Measurements from ENCODE around the gene EFEMP2. TPM values are rescaled to one million over a fixed set of nuclear protein-coding genes. Genes with fewer than 3 reads are reported as not detected.

The EFEMP2 gene
- total and polyA plus RNA-seq, 2 donors (not counting 1 experiment from before 2014, with no cell fraction given): 74.0 to 161 TPM

DNA sequence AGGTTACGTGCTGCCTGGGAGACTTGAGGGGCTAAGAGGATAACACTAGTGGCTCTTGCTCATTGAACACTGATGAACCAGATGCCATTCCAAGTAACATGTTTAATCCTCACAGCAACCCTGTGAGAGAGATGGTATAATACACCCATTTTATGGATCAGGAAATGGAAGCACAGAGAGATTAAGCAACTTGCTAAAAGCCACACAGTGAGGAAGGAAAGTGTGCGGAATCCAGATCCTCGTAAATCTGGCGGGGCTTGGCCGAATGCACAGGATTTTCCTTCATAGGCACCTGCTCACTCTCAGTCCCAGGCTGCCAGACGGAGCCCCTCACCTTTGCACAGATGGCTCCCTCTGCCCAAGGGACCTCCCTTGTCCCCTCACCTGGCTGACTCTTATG lies 35.3 kb upstream of the EFEMP2 start:
- no peak for DNase-seq (ENCODE audit: low read depth in 2 of 2)
- Histone ChIP-seq H3K4me3 (replicated peaks in 1 of 4; ENCODE audit: control extremely low read depth in 1 of 4, insufficient read depth in 1 of 4, low read depth in 3 of 4, low read length in 4 of 4) (no peak overlapping the region), H3K79me2 (ENCODE audit: control insufficient read depth, insufficient read depth, low read length) (peaks cover 3% of the 10 kb centered on the region), H3K36me3 (ENCODE audit: control insufficient read depth, insufficient read depth, low read length) (no peaks in the 10 kb centered on the region), H3K9me3 (ENCODE audit: control insufficient read depth, insufficient read depth, low read depth, low read length) (no peaks in the 10 kb centered on the region), H3K27ac (ENCODE audit: insufficient read depth, low read length) (no peak overlapping the region), H3K9ac (ENCODE audit: insufficient read depth, low read length) (no peak overlapping the region), H4K20me1 (ENCODE audit: control insufficient read depth, extremely low read depth, insufficient read depth, low read length) (no peaks in the 10 kb centered on the region), H3K4me2 (ENCODE audit: extremely low read depth, insufficient read depth, low read length) (no peak overlapping the region), H2AFZ (ENCODE audit: low read length) (no peak overlapping the region), H3K27me3 (ENCODE audit: control insufficient read depth, insufficient read depth, low read length) (no peaks in the 10 kb centered on the region), H3K4me1 (ENCODE audit: control insufficient read depth, extremely low read depth, insufficient read depth, low read length) (peaks cover 33% of the 10 kb centered on the region)
- TF ChIP-seq, protein P1, sequence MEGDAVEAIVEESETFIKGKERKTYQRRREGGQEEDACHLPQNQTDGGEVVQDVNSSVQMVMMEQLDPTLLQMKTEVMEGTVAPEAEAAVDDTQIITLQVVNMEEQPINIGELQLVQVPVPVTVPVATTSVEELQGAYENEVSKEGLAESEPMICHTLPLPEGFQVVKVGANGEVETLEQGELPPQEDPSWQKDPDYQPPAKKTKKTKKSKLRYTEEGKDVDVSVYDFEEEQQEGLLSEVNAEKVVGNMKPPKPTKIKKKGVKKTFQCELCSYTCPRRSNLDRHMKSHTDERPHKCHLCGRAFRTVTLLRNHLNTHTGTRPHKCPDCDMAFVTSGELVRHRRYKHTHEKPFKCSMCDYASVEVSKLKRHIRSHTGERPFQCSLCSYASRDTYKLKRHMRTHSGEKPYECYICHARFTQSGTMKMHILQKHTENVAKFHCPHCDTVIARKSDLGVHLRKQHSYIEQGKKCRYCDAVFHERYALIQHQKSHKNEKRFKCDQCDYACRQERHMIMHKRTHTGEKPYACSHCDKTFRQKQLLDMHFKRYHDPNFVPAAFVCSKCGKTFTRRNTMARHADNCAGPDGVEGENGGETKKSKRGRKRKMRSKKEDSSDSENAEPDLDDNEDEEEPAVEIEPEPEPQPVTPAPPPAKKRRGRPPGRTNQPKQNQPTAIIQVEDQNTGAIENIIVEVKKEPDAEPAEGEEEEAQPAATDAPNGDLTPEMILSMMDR (conservative IDR thresholded peaks at IDR 0.05 in 1 of 2, IDR thresholded peaks at IDR 0.05 in 1 of 2; ENCODE audit: low read depth in 1 of 2, low read length in 2 of 2): no peak
- TF ChIP-seq EZH2 (IDR thresholded peaks at IDR 0.05; ENCODE audit: low read length, missing control alignments): no peak

GRCh38 chr11:65906602-65907001 lies 34.0 kb upstream of the EFEMP2 start:
- H3K27me3 ChIP-seq (ENCODE audit: control insufficient read depth, insufficient read depth, low read length): no peaks in the 10 kb centered on the region
- peak overlapping the region; percentile 4 for H3K27ac ChIP-seq (ENCODE audit: insufficient read depth, low read length)
- H3K9me3 ChIP-seq (ENCODE audit: control insufficient read depth, insufficient read depth, low read depth, low read length): no peaks in the 10 kb centered on the region
- H3K4me1 ChIP-seq (ENCODE audit: control insufficient read depth, extremely low read depth, insufficient read depth, low read length): peaks cover 31% of the 10 kb centered on the region
- no peak overlapping the region for H3K4me3 ChIP-seq (replicated peaks in 1 of 4; ENCODE audit: control extremely low read depth in 1 of 4, insufficient read depth in 1 of 4, low read depth in 3 of 4, low read length in 4 of 4)
- DNase-seq (ENCODE audit: low read depth in 2 of 2): peak in 1 of 2 donors; percentile 55
- H3K79me2 ChIP-seq (ENCODE audit: control insufficient read depth, insufficient read depth, low read length): peaks cover 9% of the 10 kb centered on the region
- no peaks in the 10 kb centered on the region for H3K36me3 ChIP-seq (ENCODE audit: control insufficient read depth, insufficient read depth, low read length)
- no peak overlapping the region for H2AFZ ChIP-seq (ENCODE audit: low read length)
- no peak overlapping the region for H3K9ac ChIP-seq (ENCODE audit: insufficient read depth, low read length)
- H4K20me1 ChIP-seq (ENCODE audit: control insufficient read depth, extremely low read depth, insufficient read depth, low read length): no peaks in the 10 kb centered on the region
- no peak overlapping the region for H3K4me2 ChIP-seq (ENCODE audit: extremely low read depth, insufficient read depth, low read length)
- TF ChIP-seq, protein P1 (conservative IDR thresholded peaks at IDR 0.05 in 1 of 2, IDR thresholded peaks at IDR 0.05 in 1 of 2; ENCODE audit: low read depth in 1 of 2, low read length in 2 of 2): no peak
- no peak for TF ChIP-seq EZH2 (IDR thresholded peaks at IDR 0.05; ENCODE audit: low read length, missing control alignments)

DNA sequence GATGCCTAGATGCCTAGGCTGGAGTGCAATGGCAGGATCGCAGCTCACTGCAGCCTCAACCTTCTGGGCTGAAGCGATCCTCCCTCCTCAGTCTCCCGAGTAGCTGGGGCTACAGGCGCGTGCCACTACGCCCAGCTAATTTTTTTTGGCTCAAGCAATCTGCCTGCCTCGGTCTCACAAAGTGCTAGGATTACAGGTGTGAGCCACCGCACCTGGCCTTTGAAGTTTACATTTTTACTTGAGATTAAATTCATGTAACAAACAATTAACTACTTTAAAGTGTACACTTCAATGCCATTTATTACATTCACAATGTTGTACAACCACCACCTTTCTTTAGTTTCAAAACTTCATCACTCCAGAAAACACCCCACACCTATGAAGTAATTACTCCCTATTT lies 31.1 kb upstream of the EFEMP2 start:
- peaks cover 32% of the 10 kb centered on the region for H3K79me2 ChIP-seq (ENCODE audit: control insufficient read depth, insufficient read depth, low read length)
- H3K27ac ChIP-seq (ENCODE audit: insufficient read depth, low read length): peak overlapping the region; percentile 100
- H3K4me3 ChIP-seq (replicated peaks in 1 of 4; ENCODE audit: control extremely low read depth in 1 of 4, insufficient read depth in 1 of 4, low read depth in 3 of 4, low read length in 4 of 4): no peak overlapping the region
- no peaks in the 10 kb centered on the region for H4K20me1 ChIP-seq (ENCODE audit: control insufficient read depth, extremely low read depth, insufficient read depth, low read length)
- no peaks in the 10 kb centered on the region for H3K36me3 ChIP-seq (ENCODE audit: control insufficient read depth, insufficient read depth, low read length)
- no peak overlapping the region for H3K9ac ChIP-seq (ENCODE audit: insufficient read depth, low read length)
- H2AFZ ChIP-seq (ENCODE audit: low read length): no peak overlapping the region
- TF ChIP-seq, protein P1 (conservative IDR thresholded peaks at IDR 0.05 in 1 of 2, IDR thresholded peaks at IDR 0.05 in 1 of 2; ENCODE audit: low read depth in 1 of 2, low read length in 2 of 2): no peak
- no peak for TF ChIP-seq EZH2 (IDR thresholded peaks at IDR 0.05; ENCODE audit: low read length, missing control alignments)
- no peaks in the 10 kb centered on the region for H3K27me3 ChIP-seq (ENCODE audit: control insufficient read depth, insufficient read depth, low read length)
- peaks cover 26% of the 10 kb centered on the region for H3K4me1 ChIP-seq (ENCODE audit: control insufficient read depth, extremely low read depth, insufficient read depth, low read length)
- DNase-seq (ENCODE audit: low read depth in 2 of 2): no peak
- no peaks in the 10 kb centered on the region for H3K9me3 ChIP-seq (ENCODE audit: control insufficient read depth, insufficient read depth, low read depth, low read length)
- no peak overlapping the region for H3K4me2 ChIP-seq (ENCODE audit: extremely low read depth, insufficient read depth, low read length)
